ENCODE results near the gene TAF4. TPM values are rescaled to one million over a fixed set of nuclear protein-coding genes. Genes with fewer than 3 reads are reported as not detected.
"Not testable (repeated sequence)": the region's sequence is repeated elsewhere in the genome, so short reads cannot be mapped to it uniquely, and the experiment has no call there.

Gene TAF4
- total RNA-seq, 1 donor from 2014 or later, result 7.6 TPM

GRCh38 chr20:61976644-61977418 is 88.8 kb downstream of the TAF4 start:
- DNase-seq, result no peak

GRCh38 chr20:61976263-61976643 is 89.4 kb downstream of the TAF4 start:
- DNase-seq, result no peak

GRCh38 chr20:61975407-61976129 is 90.1 kb downstream of the TAF4 start:
- DNase-seq, result no peak

- DNase-seq, result no peak
These were observed 91.4 kb downstream of the TAF4 start for GRCh38 chr20:61974357-61974665.

GRCh38 chr20:61973515-61974356 is 91.9 kb downstream of the TAF4 start:
- DNase-seq, result no peak

GRCh38 chr20:61972636-61973508 is 92.8 kb downstream of the TAF4 start:
- no peak for DNase-seq

- not testable (repeated sequence) for DNase-seq
These were observed 94.1 kb downstream of the TAF4 start for GRCh38 chr20:61971595-61971994.

- DNase-seq, result no peak
These were observed 95.3 kb downstream of the TAF4 start for GRCh38 chr20:61970357-61970756.

- DNase-seq, result no peak
These were observed 95.9 kb downstream of the TAF4 start for GRCh38 chr20:61969806-61970205.

- no peak for DNase-seq
These were observed 96.7 kb downstream of the TAF4 start for GRCh38 chr20:61968932-61969331.

GRCh38 chr20:61968036-61968810 is 97.5 kb downstream of the TAF4 start:
- DNase-seq, result no peak

GRCh38 chr20:61967300-61967699 is 98.4 kb downstream of the TAF4 start:
- DNase-seq, result no peak

- no peak for DNase-seq
These were observed 99.0 kb downstream of the TAF4 start for GRCh38 chr20:61966492-61967244.

GRCh38 chr20:61965606-61966491 is 99.8 kb downstream of the TAF4 start:
- no peak for DNase-seq

GRCh38 chr20:61964675-61965605 is 100.7 kb downstream of the TAF4 start:
- DNase-seq, result no peak

- no peak for DNase-seq
These were observed 101.6 kb downstream of the TAF4 start for GRCh38 chr20:61963885-61964674.

GRCh38 chr20:61963149-61963548 is 102.5 kb downstream of the TAF4 start:
- DNase-seq, result no peak
